Activated naive CD4-positive, alpha-beta T cell treated with anti-CD3 and anti-CD28 coated beads, Interleukin-2, amount 50 U/mL, for 16 hours (primary cell): ENCODE data around the gene PPP2R5D.

Experiments used
- DNase-seq: peaks from one replicate; pipeline ENCODE4 v3.0.0-alpha.2; 2020

Gene PPP2R5D

DNA sequence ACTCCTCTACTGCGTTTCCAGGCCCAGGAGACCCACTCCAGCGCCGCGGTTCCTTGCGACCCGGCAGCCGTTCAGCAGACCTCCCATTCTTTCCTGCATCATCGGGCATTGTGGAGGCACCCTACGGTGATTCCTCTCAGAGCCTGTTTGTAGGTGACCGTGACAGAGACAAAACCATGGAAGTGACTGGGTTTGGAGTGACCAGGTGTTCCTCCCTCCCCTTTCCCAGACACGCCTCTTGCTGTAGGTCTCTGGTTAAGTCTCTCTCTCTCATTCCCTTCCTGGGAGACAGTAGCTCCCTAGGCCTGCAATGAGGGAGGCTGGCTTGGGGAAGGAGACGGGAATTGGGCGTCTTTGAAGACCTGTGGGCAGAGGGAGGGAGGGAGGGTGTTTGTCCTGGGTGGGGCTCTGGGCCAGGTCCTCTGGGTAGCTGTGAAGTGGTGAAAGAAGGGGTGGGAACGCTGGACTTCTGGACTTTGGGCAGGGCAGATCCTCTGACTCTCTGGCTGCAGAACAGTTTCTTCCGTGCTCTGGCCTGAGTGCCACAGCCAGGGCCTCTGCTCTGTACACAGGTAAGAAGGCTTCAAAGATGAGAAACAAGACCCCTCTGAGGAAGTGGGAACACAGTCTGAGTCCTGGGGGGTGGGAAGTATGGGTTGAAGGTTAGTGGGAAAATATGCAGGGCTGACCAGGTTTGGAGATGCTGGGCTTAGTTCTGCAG is 75.8 kb downstream of the PPP2R5D start:
- no peak for DNase-seq

- no peak for DNase-seq
Measured at GRCh38 chr6:43060755-43061633, 76.6 kb downstream of the PPP2R5D start.

- no peak for DNase-seq
Measured at GRCh38 chr6:43061861-43062260, 77.5 kb downstream of the PPP2R5D start.
